ENCODE results near the gene ATG5.

- TF ChIP-seq, protein P1, sequence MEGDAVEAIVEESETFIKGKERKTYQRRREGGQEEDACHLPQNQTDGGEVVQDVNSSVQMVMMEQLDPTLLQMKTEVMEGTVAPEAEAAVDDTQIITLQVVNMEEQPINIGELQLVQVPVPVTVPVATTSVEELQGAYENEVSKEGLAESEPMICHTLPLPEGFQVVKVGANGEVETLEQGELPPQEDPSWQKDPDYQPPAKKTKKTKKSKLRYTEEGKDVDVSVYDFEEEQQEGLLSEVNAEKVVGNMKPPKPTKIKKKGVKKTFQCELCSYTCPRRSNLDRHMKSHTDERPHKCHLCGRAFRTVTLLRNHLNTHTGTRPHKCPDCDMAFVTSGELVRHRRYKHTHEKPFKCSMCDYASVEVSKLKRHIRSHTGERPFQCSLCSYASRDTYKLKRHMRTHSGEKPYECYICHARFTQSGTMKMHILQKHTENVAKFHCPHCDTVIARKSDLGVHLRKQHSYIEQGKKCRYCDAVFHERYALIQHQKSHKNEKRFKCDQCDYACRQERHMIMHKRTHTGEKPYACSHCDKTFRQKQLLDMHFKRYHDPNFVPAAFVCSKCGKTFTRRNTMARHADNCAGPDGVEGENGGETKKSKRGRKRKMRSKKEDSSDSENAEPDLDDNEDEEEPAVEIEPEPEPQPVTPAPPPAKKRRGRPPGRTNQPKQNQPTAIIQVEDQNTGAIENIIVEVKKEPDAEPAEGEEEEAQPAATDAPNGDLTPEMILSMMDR (IDR thresholded peaks at IDR 0.05; ENCODE audit: insufficient read depth, low read depth, low read length): no peak
- TF ChIP-seq EZH2 (IDR thresholded peaks at IDR 0.05; ENCODE audit: insufficient read depth, low read length): no peak
Measured at GRCh38 chr6:106273087-106273486, 52.5 kb downstream of the ATG5 start.
